ENCODE data around the gene YIF1A.

GRCh38 chr11:66316849-66317251 lies 27.9 kb upstream of the YIF1A start, which contains the start of gene CD248:
- TF ChIP-seq, protein P1, sequence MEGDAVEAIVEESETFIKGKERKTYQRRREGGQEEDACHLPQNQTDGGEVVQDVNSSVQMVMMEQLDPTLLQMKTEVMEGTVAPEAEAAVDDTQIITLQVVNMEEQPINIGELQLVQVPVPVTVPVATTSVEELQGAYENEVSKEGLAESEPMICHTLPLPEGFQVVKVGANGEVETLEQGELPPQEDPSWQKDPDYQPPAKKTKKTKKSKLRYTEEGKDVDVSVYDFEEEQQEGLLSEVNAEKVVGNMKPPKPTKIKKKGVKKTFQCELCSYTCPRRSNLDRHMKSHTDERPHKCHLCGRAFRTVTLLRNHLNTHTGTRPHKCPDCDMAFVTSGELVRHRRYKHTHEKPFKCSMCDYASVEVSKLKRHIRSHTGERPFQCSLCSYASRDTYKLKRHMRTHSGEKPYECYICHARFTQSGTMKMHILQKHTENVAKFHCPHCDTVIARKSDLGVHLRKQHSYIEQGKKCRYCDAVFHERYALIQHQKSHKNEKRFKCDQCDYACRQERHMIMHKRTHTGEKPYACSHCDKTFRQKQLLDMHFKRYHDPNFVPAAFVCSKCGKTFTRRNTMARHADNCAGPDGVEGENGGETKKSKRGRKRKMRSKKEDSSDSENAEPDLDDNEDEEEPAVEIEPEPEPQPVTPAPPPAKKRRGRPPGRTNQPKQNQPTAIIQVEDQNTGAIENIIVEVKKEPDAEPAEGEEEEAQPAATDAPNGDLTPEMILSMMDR (IDR thresholded peaks at IDR 0.05) = no peak
- peak in 1 of 2 donors; percentile 34 for TF ChIP-seq POLR2A (IDR thresholded peaks at IDR 0.05)
